Measurements from ENCODE around the gene DSCAM. TPM values are rescaled to one million over a fixed set of nuclear protein-coding genes. Genes with fewer than 3 reads are reported as not detected.
"Not testable (repeated sequence)": the region's sequence is repeated elsewhere in the genome, so short reads cannot be mapped to it uniquely, and the experiment has no call there.

The DSCAM gene
- total RNA-seq, 1 donor from 2014 or later = not detected

DNA sequence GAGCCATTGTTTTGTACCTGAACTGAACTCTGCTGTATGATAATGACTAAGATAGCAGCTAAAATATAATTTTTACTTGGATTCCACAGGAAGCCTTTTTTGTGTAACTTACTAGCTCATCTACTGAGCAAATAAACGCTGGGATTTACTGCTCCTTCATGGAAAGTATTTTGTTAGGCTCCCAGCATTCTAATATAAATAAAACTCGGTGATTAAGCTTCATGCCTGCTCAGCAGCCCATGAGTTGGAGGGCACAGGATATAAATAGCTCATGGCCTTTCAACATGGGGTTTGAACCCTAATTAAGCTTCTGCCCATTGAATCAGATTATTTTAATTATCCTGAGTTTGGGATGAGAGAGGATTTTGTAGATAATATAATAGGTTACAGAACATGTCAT, 799.7 kb downstream of the DSCAM start:
- peaks cover 39% of the 10 kb centered on the region for H3K9me3 Mint-ChIP-seq (ENCODE audit: unreplicated experiment)
- H3K4me1 Mint-ChIP-seq (ENCODE audit: unreplicated experiment) = no peaks in the 10 kb centered on the region
- TF ChIP-seq, protein P1, sequence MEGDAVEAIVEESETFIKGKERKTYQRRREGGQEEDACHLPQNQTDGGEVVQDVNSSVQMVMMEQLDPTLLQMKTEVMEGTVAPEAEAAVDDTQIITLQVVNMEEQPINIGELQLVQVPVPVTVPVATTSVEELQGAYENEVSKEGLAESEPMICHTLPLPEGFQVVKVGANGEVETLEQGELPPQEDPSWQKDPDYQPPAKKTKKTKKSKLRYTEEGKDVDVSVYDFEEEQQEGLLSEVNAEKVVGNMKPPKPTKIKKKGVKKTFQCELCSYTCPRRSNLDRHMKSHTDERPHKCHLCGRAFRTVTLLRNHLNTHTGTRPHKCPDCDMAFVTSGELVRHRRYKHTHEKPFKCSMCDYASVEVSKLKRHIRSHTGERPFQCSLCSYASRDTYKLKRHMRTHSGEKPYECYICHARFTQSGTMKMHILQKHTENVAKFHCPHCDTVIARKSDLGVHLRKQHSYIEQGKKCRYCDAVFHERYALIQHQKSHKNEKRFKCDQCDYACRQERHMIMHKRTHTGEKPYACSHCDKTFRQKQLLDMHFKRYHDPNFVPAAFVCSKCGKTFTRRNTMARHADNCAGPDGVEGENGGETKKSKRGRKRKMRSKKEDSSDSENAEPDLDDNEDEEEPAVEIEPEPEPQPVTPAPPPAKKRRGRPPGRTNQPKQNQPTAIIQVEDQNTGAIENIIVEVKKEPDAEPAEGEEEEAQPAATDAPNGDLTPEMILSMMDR (IDR thresholded peaks at IDR 0.05) = no peak
- H3K27me3 Mint-ChIP-seq (ENCODE audit: unreplicated experiment) = no peaks in the 10 kb centered on the region
- H3K4me3 Mint-ChIP-seq (ENCODE audit: unreplicated experiment) = no peak overlapping the region
- no peak for DNase-seq (ENCODE audit: extremely low spot score, unreplicated experiment)
- no peak overlapping the region for H3K27ac Mint-ChIP-seq (ENCODE audit: unreplicated experiment)
- H3K36me3 Mint-ChIP-seq (ENCODE audit: unreplicated experiment) = no peaks in the 10 kb centered on the region

DNA sequence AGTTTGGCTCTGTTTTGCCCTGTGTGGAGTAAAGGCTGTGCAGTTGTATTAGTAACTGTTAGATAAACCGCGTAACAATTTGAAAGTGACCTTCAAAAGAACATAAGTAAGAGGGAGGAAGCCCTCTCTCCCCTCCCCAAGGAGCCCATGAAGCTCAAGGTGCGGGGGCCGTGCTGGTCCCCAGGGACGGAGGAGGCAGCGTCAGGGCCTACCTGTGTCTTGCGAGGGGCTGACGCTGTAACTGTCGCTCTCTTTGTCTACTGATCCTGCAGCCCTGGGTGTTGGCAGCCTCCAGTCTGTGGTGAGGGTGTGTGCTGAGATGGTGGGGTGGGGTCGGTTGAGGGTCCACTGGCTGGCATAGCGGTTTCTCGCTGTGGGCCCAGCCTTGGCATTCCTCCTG, 803.1 kb downstream of the DSCAM start:
- no peaks in the 10 kb centered on the region for H3K36me3 Mint-ChIP-seq (ENCODE audit: unreplicated experiment)

DNA sequence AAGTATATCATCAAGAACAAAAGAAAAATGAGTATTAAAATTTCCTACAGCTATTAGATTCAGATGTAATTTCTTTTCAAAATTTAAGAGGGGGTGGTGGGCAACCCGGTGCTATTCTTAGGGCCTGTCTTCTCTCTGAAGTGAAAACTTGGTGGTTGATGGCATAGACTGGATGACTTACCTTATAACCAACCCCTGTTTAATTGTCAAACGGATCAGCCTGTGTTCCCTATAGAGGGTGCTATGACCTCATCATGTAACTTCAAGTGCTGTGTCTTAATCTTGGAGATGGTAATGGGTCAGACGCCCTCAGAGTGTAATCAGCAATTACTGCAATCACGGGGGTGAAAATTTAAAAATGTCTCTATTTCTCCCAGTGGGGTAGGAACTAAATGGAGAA, 803.5 kb downstream of the DSCAM start:
- DNase-seq (ENCODE audit: extremely low spot score, unreplicated experiment) = no peak
- H3K36me3 Mint-ChIP-seq (ENCODE audit: unreplicated experiment) = no peaks in the 10 kb centered on the region
- H3K9me3 Mint-ChIP-seq (ENCODE audit: unreplicated experiment) = peaks cover 27% of the 10 kb centered on the region
- no peak overlapping the region for H3K4me3 Mint-ChIP-seq (ENCODE audit: unreplicated experiment)
- no peaks in the 10 kb centered on the region for H3K27me3 Mint-ChIP-seq (ENCODE audit: unreplicated experiment)
- TF ChIP-seq, protein P1 (IDR thresholded peaks at IDR 0.05) = no peak
- H3K4me1 Mint-ChIP-seq (ENCODE audit: unreplicated experiment) = no peaks in the 10 kb centered on the region
- no peak overlapping the region for H3K27ac Mint-ChIP-seq (ENCODE audit: unreplicated experiment)

More for the DNA sequence above, 803.1 kb downstream of the DSCAM start:
- Mint-ChIP-seq H3K4me1 (ENCODE audit: unreplicated experiment) (no peaks in the 10 kb centered on the region), H3K9me3 (ENCODE audit: unreplicated experiment) (peaks cover 31% of the 10 kb centered on the region), H3K4me3 (ENCODE audit: unreplicated experiment) (no peak overlapping the region), H3K27ac (ENCODE audit: unreplicated experiment) (no peak overlapping the region), H3K27me3 (ENCODE audit: unreplicated experiment) (no peaks in the 10 kb centered on the region)
- TF ChIP-seq, protein P1 (IDR thresholded peaks at IDR 0.05) = no peak
- no peak for DNase-seq (ENCODE audit: extremely low spot score, unreplicated experiment)

DNA sequence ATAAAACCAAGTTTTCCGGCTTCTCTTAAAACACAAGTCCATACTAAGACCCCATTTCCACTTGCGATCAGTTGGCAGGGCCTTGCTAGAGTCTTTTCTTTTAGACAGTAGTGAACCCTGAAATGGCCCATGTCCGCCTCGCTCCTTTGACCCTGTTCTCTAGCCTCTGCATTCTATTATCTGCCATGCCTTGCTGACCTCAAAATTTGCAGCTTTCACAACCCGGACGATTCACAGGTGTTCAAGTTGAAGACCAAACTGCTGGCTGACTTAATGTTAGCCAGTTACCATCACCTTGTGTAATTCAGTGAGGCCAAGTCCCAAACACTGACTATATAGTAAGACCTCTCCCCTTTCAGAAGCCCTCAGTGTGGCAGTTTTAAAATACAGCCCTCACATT, 805.5 kb downstream of the DSCAM start:
- peak; percentile 25 for DNase-seq (ENCODE audit: extremely low spot score, unreplicated experiment)
- H3K27ac Mint-ChIP-seq (ENCODE audit: unreplicated experiment) = no peak overlapping the region
- H3K4me1 Mint-ChIP-seq (ENCODE audit: unreplicated experiment) = no peaks in the 10 kb centered on the region
- TF ChIP-seq, protein P1 (IDR thresholded peaks at IDR 0.05) = no peak
- no peak overlapping the region for H3K4me3 Mint-ChIP-seq (ENCODE audit: unreplicated experiment)
- no peaks in the 10 kb centered on the region for H3K36me3 Mint-ChIP-seq (ENCODE audit: unreplicated experiment)
- H3K27me3 Mint-ChIP-seq (ENCODE audit: unreplicated experiment) = no peaks in the 10 kb centered on the region
- H3K9me3 Mint-ChIP-seq (ENCODE audit: unreplicated experiment) = peaks cover 17% of the 10 kb centered on the region

DNA sequence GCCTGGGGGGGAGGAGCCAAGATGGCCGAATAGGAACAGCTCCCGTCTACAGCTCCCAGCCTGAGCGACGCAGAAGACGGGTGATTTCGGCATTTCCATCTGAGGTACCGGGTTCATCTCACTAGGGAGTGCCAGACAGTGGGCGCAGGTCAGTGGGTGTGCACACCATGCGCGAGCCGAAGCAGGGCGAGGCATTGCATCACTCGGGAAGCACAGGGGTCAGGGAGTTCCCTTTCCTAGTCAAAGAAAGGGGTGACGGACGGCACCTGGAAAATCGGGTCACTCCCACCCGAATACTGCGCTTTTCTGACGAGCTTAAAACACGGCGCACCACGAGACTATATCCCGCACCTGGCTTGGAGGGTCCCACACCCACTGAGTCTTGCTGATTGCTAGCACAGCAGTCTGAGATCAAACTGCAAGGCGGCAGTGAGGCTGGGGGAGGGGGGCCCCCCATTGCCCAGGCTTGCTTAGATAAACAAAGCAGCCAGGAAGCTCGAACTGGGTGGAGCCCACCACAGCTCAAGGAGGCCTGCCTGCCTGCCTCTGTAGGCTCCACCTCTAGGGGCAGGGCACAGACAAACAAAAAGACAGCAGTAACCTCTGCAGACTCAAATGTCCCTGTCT, 813.7 kb downstream of the DSCAM start:
- not testable (repeated sequence) for H3K27me3 Mint-ChIP-seq (ENCODE audit: unreplicated experiment)

More for the DNA sequence above, 813.7 kb downstream of the DSCAM start:
- not testable (repeated sequence) for H3K4me1 Mint-ChIP-seq (ENCODE audit: unreplicated experiment); H3K4me3 Mint-ChIP-seq (ENCODE audit: unreplicated experiment); H3K27ac Mint-ChIP-seq (ENCODE audit: unreplicated experiment); H3K36me3 Mint-ChIP-seq (ENCODE audit: unreplicated experiment)
- peak; percentile 57 for DNase-seq (ENCODE audit: extremely low spot score, unreplicated experiment)
- peaks cover 26% of the 10 kb centered on the region for H3K9me3 Mint-ChIP-seq (ENCODE audit: unreplicated experiment)

All from osteocyte (in vitro differentiated cells).